Activated CD4-positive, alpha-beta memory T cell treated with anti-CD3 and anti-CD28 coated beads, Interleukin-2, amount 10 ng/mL, durations not matched to agents 7 days and 5 days (primary cell): ENCODE measurements around the gene LMO4. TPM values are rescaled to one million over a fixed set of nuclear protein-coding genes. Genes with fewer than 3 reads are reported as not detected.

ENCODE experiments used
- CTCF ChIA-PET: fragments of 350-600 bp; sonication (Branson Sonifier 250); formaldehyde crosslinking; loops from one replicate; lab custom pipeline; 2021; ENCODE audit warnings: antibody characterized with exemption, inconsistent platforms; lab: Charles Lee
- POLR2A ChIA-PET: fragments of 350-600 bp; sonication (Branson Sonifier 250); formaldehyde crosslinking; loops from one replicate; lab custom pipeline; 2021; ENCODE audit warnings: antibody characterized with exemption; lab: Charles Lee
- DNase-seq: peaks from one replicate; pipeline ENCODE4 v3.0.0-alpha.2; 2020
- H3K27ac Mint-ChIP-seq: one replicate; pipeline ENCODE4 v1.8.0; 2021; ENCODE audit warnings: mild to moderate bottlenecking, mixed read lengths
- H3K27me3 Mint-ChIP-seq: one replicate; pipeline ENCODE4 v1.8.0; 2021; ENCODE audit warnings: mixed read lengths
- H3K36me3 Mint-ChIP-seq: one replicate; pipeline ENCODE4 v1.8.0; 2021; ENCODE audit warnings: low read depth, mixed read lengths
- H3K4me1 Mint-ChIP-seq: one replicate; pipeline ENCODE4 v1.8.0; 2021; ENCODE audit warnings: mixed read lengths
- H3K4me3 Mint-ChIP-seq: one replicate; pipeline ENCODE4 v1.8.0; 2021; ENCODE audit warnings: mild to moderate bottlenecking, mixed read lengths
- H3K9me3 Mint-ChIP-seq: one replicate; pipeline ENCODE4 v1.8.0; 2021; ENCODE audit warnings: mixed read lengths
- total RNA-seq, 2 experiments: library from RNA; stranded (reverse); gene quantifications; one replicate each; pipeline ENCODE4 v1.2.3, GENCODE V29; 2021

The LMO4 gene
- total RNA-seq, 2 experiments from 2014 or later: 52.8 to 54.3 TPM

- H3K27ac Mint-ChIP-seq: no peak overlapping the region
- no peaks in the 10 kb centered on the region for H3K9me3 Mint-ChIP-seq
- H3K4me3 Mint-ChIP-seq: no peak overlapping the region
- no peaks in the 10 kb centered on the region for H3K4me1 Mint-ChIP-seq
- H3K27me3 Mint-ChIP-seq: peaks cover 16% of the 10 kb centered on the region
- ChIA-PET CTCF (no interaction called here), POLR2A (no interaction called here)
- no peak for DNase-seq
- H3K36me3 Mint-ChIP-seq: no peaks in the 10 kb centered on the region
Observed at GRCh38 chr1:87305151-87305550, 23.5 kb upstream of the LMO4 start.

DNA sequence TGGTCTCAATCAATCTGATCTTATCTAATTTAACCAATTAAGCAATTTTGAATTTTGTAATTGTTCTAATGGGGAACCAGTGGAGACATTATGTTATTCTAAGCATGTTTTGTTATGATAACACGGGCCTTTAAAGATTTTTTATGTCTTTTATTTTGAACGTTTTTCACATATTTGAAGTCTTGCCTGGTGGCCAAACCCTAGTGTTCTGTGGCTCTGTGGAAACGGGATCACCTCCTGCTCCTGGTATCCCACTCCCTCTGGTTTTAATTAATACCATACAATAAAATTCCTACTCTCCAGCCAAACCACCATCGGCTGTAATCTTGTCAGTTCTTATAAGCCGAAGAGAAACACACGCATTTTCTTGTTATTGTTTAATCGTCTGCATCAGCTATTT lies 22.9 kb upstream of the LMO4 start:
- no peak for DNase-seq
- no peaks in the 10 kb centered on the region for H3K9me3 Mint-ChIP-seq
- no peak overlapping the region for H3K4me3 Mint-ChIP-seq
- CTCF ChIA-PET: no interaction called here
- peaks cover 19% of the 10 kb centered on the region for H3K27me3 Mint-ChIP-seq
- no peaks in the 10 kb centered on the region for H3K36me3 Mint-ChIP-seq
- H3K4me1 Mint-ChIP-seq: no peaks in the 10 kb centered on the region
- H3K27ac Mint-ChIP-seq: no peak overlapping the region
- POLR2A ChIA-PET: no interaction called here

GRCh38 chr1:87307306-87307705 lies 21.4 kb upstream of the LMO4 start:
- Mint-ChIP-seq H3K4me1 (no peaks in the 10 kb centered on the region), H3K36me3 (no peaks in the 10 kb centered on the region), H3K27ac (no peak overlapping the region), H3K9me3 (no peaks in the 10 kb centered on the region), H3K27me3 (peaks cover 16% of the 10 kb centered on the region), H3K4me3 (no peak overlapping the region)
- no peak for DNase-seq
- ChIA-PET POLR2A (no interaction called here), CTCF (no interaction called here)

DNA sequence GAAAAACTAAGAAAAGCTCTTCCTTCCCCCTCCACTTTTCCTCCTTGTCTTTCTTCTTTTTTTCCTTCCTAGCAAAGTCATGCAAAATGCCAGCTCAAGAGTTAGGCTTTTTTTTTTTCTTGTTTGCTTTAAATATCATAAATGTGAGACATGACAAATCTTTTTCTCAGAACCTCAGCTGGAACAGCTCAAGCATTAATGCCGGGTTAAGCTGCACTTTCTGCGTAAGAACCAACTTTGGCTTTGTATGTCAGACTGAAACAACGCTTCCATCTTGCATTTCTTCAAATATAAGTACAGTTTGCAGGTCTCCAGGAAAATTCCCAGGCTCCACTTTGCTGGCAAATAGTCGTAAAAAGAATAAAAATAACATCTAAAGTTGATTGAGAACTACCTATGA lies 20.7 kb upstream of the LMO4 start:
- Mint-ChIP-seq H3K36me3 (no peaks in the 10 kb centered on the region), H3K9me3 (no peaks in the 10 kb centered on the region), H3K27me3 (peaks cover 16% of the 10 kb centered on the region), H3K4me1 (no peaks in the 10 kb centered on the region), H3K27ac (no peak overlapping the region), H3K4me3 (no peak overlapping the region)
- CTCF ChIA-PET: no interaction called here
- DNase-seq: no peak
- POLR2A ChIA-PET: no interaction called here

- H3K36me3 Mint-ChIP-seq: no peaks in the 10 kb centered on the region
- H3K4me3 Mint-ChIP-seq: no peak overlapping the region
- H3K27me3 Mint-ChIP-seq: peaks cover 18% of the 10 kb centered on the region
- CTCF ChIA-PET: interaction anchor here (1.2 kb wide), 1 partner anchor 640 kb away, joined by 4 read pairs; no protein-coding TSS in a partner anchor
- peaks cover 13% of the 10 kb centered on the region for H3K4me1 Mint-ChIP-seq
- no peak for DNase-seq
- POLR2A ChIA-PET: no interaction called here
- no peak overlapping the region for H3K27ac Mint-ChIP-seq
- H3K9me3 Mint-ChIP-seq: no peaks in the 10 kb centered on the region
Observed at GRCh38 chr1:87314091-87314490, 14.6 kb upstream of the LMO4 start.

DNA sequence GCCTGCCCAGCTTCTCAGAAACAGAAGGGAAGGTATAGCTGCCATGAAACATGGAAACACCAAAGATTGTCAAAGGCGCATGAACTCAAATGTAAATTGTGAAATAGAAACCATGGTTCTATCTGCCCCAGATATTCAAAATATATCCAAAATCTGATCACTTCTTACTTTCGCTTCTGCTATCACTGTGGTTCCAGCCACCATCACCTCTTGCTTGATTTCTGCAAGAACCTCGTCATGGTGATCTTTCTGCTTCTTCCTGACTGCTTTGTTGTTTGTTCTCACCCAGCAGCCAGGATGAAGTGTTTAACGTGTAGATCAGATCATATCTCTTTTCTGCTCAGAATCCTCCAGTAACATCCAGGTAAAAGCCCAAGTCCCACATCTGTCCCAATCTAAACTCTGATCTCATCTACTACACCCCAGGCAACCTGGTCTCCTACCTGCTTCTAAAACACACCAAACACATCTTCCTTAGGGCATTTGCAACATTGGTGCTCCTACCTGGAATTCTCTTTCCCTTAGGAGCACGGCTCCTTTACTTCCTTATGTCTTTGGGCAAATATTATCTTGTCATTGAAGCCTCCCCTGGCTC lies 10.5 kb upstream of the LMO4 start:
- H3K36me3 Mint-ChIP-seq: no peaks in the 10 kb centered on the region
- no peak for DNase-seq

GRCh38 chr1:87318806-87319205 lies 9.9 kb upstream of the LMO4 start:
- Mint-ChIP-seq H3K9me3 (no peaks in the 10 kb centered on the region), H3K4me1 (peaks cover 13% of the 10 kb centered on the region), H3K4me3 (no peak overlapping the region), H3K27ac (no peak overlapping the region), H3K36me3 (no peaks in the 10 kb centered on the region), H3K27me3 (peaks cover 20% of the 10 kb centered on the region)
- CTCF ChIA-PET: no interaction called here
- no peak for DNase-seq
- POLR2A ChIA-PET: no interaction called here

More for the DNA sequence above, 10.5 kb upstream of the LMO4 start:
- Mint-ChIP-seq H3K27ac (no peak overlapping the region), H3K27me3 (peaks cover 20% of the 10 kb centered on the region), H3K4me3 (no peak overlapping the region), H3K9me3 (no peaks in the 10 kb centered on the region), H3K4me1 (peaks cover 13% of the 10 kb centered on the region)
- CTCF ChIA-PET: no interaction called here
- POLR2A ChIA-PET: interaction anchor here (1.3 kb wide), 1 partner anchor 12 kb away, joined by 3 read pairs; no protein-coding TSS in a partner anchor

DNA sequence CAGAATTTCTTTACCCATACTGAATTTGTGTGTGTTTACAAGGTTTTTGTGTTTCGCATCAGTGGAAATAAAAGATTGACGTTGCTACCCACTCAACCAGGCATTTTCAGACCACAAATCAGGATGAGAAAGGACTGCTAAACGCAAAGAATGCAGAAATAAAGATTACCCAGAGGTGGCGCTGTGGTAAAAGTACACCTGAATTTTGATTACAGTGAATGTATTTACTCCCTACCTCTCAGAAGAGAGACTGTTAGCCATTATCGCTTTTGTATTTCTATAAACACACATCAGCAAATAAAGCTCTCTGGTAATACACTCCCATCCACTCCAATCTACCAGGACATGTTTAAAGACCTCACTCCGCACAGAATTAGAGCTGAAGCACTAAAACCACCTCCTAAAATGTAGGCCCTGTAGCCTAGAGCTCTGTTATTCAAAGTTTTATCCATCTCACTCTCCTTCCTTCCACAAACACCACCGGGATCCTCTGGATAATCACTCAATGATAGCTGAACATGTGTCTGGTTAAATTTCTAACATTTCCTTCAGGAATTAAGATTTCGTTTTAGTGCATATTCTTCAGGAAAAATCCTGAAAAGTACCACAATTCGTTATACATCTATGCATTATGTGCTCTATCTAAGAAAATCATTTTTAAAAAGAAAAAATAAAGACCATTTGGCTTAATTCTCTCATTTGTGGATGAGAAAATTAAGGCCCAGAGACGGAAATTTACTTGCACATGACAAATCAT lies 2.5 kb upstream of the LMO4 start:
- ChIA-PET CTCF (interaction anchor here (0.7 to 2.4 kb wide), 16 partner anchors 8 to 639 kb away, joined by 3 to 18 read pairs (median 4); no protein-coding TSS in a partner anchor), POLR2A (interaction anchor here (0.9 to 1.2 kb wide), 2 partner anchors 9 to 125 kb away, joined by 4 to 7 read pairs; no protein-coding TSS in a partner anchor)
- peaks cover 13% of the 10 kb centered on the region for H3K4me1 Mint-ChIP-seq
- H3K9me3 Mint-ChIP-seq: no peaks in the 10 kb centered on the region
- H3K4me3 Mint-ChIP-seq: no peak overlapping the region
- DNase-seq: peak; percentile 51
- H3K27me3 Mint-ChIP-seq: peaks cover 10% of the 10 kb centered on the region
- H3K36me3 Mint-ChIP-seq: peaks cover 7% of the 10 kb centered on the region
- H3K27ac Mint-ChIP-seq: no peak overlapping the region

DNA sequence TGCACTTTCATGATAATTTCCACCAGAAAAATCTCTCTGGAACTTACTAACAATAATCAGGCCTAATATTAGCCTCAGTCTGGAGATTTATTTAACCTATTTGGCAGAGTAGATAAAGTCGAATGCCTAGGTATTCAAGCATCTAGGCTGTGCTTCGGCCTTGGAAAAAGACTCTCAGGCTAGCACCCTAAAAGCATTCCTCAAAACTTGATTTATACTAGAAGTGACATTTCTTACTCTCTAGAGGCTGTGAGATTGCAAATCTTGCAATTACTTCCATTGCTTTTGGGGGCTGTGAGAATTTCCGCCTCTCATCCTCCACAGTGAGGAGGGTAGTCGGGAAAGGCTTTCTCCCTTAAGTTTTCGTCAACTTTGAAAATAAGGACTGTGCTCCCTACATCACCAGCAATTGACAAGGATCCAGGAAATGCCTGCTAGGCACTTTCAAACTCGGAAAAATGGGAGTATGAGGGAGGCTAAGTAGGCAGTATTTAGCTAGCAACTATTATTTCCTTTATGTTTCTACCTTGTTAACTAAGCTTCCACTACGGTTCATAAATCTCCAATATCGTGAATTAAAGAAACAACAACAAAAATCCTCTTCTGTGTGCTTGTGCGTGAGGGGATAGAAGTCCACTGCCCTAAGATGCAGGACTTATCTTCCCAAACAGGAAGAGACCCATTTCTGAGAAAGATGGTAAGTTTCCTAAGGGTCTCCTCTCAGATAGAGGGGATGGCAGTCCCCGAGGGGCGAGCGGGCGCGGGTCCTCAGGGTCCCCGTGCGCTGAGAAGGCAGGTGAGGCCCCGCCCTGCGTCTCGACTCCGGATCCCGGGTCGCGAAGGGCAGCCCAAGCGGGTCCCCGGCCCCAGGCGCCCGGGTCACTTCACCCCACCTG lies 1.1 kb upstream of the LMO4 start:
- Mint-ChIP-seq H3K4me1 (peaks cover 21% of the 10 kb centered on the region), H3K27me3 (peaks cover 5% of the 10 kb centered on the region), H3K4me3 (peak overlapping the region; percentile 89), H3K36me3 (peaks cover 16% of the 10 kb centered on the region), H3K27ac (peak overlapping the region; percentile 90), H3K9me3 (no peaks in the 10 kb centered on the region)
- no peak for DNase-seq
- ChIA-PET CTCF (interaction anchor here (1.6 kb wide), 2 partner anchors 123 to 625 kb away, joined by 5 to 8 read pairs; no protein-coding TSS in a partner anchor), POLR2A (interaction anchor here (0.6 to 3.8 kb wide), 9 partner anchors 8 to 626 kb away, joined by 3 to 31 read pairs (median 4); partner anchors contain the start of gene SH3GLB1)

DNA sequence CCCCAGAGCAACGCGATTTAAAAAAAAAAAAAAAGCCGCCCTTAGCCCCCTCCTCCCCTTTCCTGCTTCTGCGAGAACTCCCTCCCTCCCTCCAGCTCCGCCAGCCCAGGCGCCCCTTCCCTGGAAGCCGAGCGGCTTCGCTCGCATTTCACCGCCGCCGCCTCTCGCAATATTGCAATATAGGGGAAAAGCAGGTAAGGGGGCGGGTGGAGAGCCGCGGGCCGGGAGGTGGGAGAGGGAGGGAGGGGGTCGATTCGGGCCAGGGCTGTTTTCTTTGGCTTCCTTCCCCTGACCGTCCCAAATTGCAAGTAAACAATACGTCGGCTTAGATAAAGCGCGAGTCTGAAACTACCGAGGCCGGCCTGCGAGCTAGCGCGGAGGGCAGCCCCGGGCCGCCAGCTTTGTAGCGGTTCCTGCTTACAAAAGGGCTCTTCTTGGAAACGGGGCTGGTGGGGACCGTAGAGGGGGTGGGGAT lies 408 bp downstream of the LMO4 start:
- peaks cover 30% of the 10 kb centered on the region for H3K36me3 Mint-ChIP-seq
- peak overlapping the region; percentile 88 for H3K27ac Mint-ChIP-seq
- DNase-seq: peak; percentile 63
- CTCF ChIA-PET: interaction anchor here (0.6 to 1.6 kb wide), 8 partner anchors 10 to 625 kb away, joined by 3 to 5 read pairs (median 3); no protein-coding TSS in a partner anchor
- H3K4me1 Mint-ChIP-seq: peaks cover 35% of the 10 kb centered on the region
- H3K4me3 Mint-ChIP-seq: peak overlapping the region; percentile 89
- no peaks in the 10 kb centered on the region for H3K9me3 Mint-ChIP-seq
- POLR2A ChIA-PET: interaction anchor here (0.6 to 3.8 kb wide), 13 partner anchors 11 to 1356 kb away, joined by 3 to 31 read pairs (median 4); partner anchors contain the start of genes HS2ST1, SELENOF and SH3GLB1
- peaks cover 5% of the 10 kb centered on the region for H3K27me3 Mint-ChIP-seq

- peak overlapping the region; percentile 89 for H3K4me3 Mint-ChIP-seq
- no peak for DNase-seq
- H3K27me3 Mint-ChIP-seq: peaks cover 5% of the 10 kb centered on the region
- CTCF ChIA-PET: interaction anchor here (0.6 to 1.2 kb wide), 6 partner anchors 9 to 626 kb away, joined by 3 to 5 read pairs (median 3); no protein-coding TSS in a partner anchor
- POLR2A ChIA-PET: interaction anchor here (0.6 to 3.8 kb wide), 11 partner anchors 10 to 1355 kb away, joined by 3 to 31 read pairs (median 4); partner anchors contain the start of genes HS2ST1, SELENOF and SH3GLB1
- peaks cover 34% of the 10 kb centered on the region for H3K36me3 Mint-ChIP-seq
- H3K27ac Mint-ChIP-seq: peak overlapping the region; percentile 88
- peaks cover 39% of the 10 kb centered on the region for H3K4me1 Mint-ChIP-seq
- H3K9me3 Mint-ChIP-seq: no peaks in the 10 kb centered on the region
Observed at GRCh38 chr1:87329526-87330056, 911 bp downstream of the LMO4 start.
